GM23248 (cell line): ENCODE measurements around the gene AKAP9. TPM values are rescaled to one million over a fixed set of nuclear protein-coding genes. Genes with fewer than 3 reads are reported as not detected.

ENCODE experiments used
- DNase-seq: peaks from one replicate; pipeline ENCODE4 v3.0.0-alpha.2; 2015
- H2AFZ ChIP-seq: fragments of 200-600 bp; sonication (generic); 2 replicates; pipeline ENCODE4 v1.6.1; 2016; ENCODE audit warnings: antibody characterized with exemption
- H3F3A ChIP-seq: fragments of 200-600 bp; sonication (generic); 2 replicates; pipeline ENCODE4 v1.6.1; 2016; ENCODE audit warnings: mild to moderate bottlenecking, antibody characterized with exemption, mixed run types; ENCODE audit not compliant: insufficient read depth
- H3K27ac ChIP-seq: fragments of 200-600 bp; sonication (generic); 2 replicates; pipeline ENCODE4 v1.5.1; 2016; ENCODE audit warnings: mild to moderate bottlenecking
- H3K27me3 ChIP-seq: fragments of 200-600 bp; sonication (generic); replicated peaks from 2 replicates; pipeline ENCODE4 v1.6.1; 2016; ENCODE audit warnings: mild to moderate bottlenecking; ENCODE audit not compliant: insufficient read depth
- H3K36me3 ChIP-seq: fragments of 200-600 bp; sonication (generic); 2 replicates; pipeline ENCODE4 v1.6.1; 2016; ENCODE audit warnings: low read depth, mild to moderate bottlenecking
- H3K4me1 ChIP-seq: fragments of 200-600 bp; sonication (generic); 2 replicates; pipeline ENCODE4 v1.6.1; 2016; ENCODE audit warnings: mild to moderate bottlenecking; ENCODE audit not compliant: insufficient read depth
- H3K4me2 ChIP-seq: fragments of 200-600 bp; sonication (generic); one replicate; pipeline ENCODE4 v1.6.1; 2016; ENCODE audit warnings: mild to moderate bottlenecking; ENCODE audit not compliant: unreplicated experiment
- H3K4me3 ChIP-seq: fragments of 200-600 bp; sonication (generic); 2 replicates; pipeline ENCODE4 v1.5.1; 2016; ENCODE audit warnings: mild to moderate bottlenecking
- H3K79me2 ChIP-seq: fragments of 200-600 bp; sonication (generic); 2 replicates; pipeline ENCODE4 v1.6.1; 2016; ENCODE audit warnings: mild to moderate bottlenecking; ENCODE audit not compliant: insufficient read depth
- H3K9ac ChIP-seq: fragments of 200-600 bp; sonication (generic); 2 replicates; pipeline ENCODE4 v1.6.1; 2016; ENCODE audit warnings: mild to moderate bottlenecking
- H3K9me2 ChIP-seq: fragments of 200-600 bp; sonication (generic); 2 replicates; pipeline ENCODE4 v1.6.1; 2016; ENCODE audit warnings: mixed run types, mild to moderate bottlenecking, moderate library complexity; ENCODE audit not compliant: insufficient read depth
- H3K9me3 ChIP-seq: fragments of 200-600 bp; sonication (generic); one replicate; pipeline ENCODE4 v1.6.1; 2017; ENCODE audit warnings: low read depth
- H4K20me1 ChIP-seq: fragments of 200-600 bp; sonication (generic); 2 replicates; pipeline ENCODE4 v1.6.0; 2016; ENCODE audit not compliant: insufficient read depth
- EZH2 ChIP-seq: fragments of 200-600 bp; sonication (generic); IDR thresholded peaks from 2 replicates; pipeline ENCODE4 v1.6.1; 2018; ENCODE audit warnings: antibody characterized with exemption, mild to moderate bottlenecking; ENCODE audit not compliant: insufficient read depth, poor library complexity, severe bottlenecking
- EZH2phosphoT487 ChIP-seq: fragments of 200-600 bp; sonication (generic); IDR thresholded peaks from 2 replicates; pipeline ENCODE4 v1.6.1; 2018; ENCODE audit warnings: antibody characterized with exemption, moderate library complexity, mild to moderate bottlenecking, low read depth; ENCODE audit not compliant: insufficient read depth
- WGBS, 2 experiments: methylation state at CpG; one replicate each; pipeline ENCODE4 v1.1.6; 2015 to 2017; ENCODE audit warnings: low lambda C conversion rate in 2 of 2, low coverage in 1 of 2; ENCODE audit errors: missing lambda C conversion rate in 2 of 2; 5-methylcytosine and 5-hydroxymethylcytosine counted together
- in situ Hi-C: fragments of 300-500 bp; cut with MboI; formaldehyde crosslinking; loops from 2 replicates; pipeline ENCODE4 v1.15.0; 2020
- polyA plus RNA-seq: library from polyadenylated mRNA; unstranded; fragments of >200 nt; fragmentation: Nextera tagmentation; extraction: Ambion mirVana; gene quantifications from 2 replicates; pipeline ENCODE4 v1.2.1, GENCODE V29; 2016
- total RNA-seq: library from RNA; depleted of rRNA; stranded (reverse); fragments of >200 nt; shearing (Covaris generic); gene quantifications from 2 replicates; pipeline ENCODE4 v1.2.3, GENCODE V29; 2014

AKAP9 gene
- total and polyA plus RNA-seq, 2 experiments from 2014 or later: 24.1 to 38.8 TPM

DNA sequence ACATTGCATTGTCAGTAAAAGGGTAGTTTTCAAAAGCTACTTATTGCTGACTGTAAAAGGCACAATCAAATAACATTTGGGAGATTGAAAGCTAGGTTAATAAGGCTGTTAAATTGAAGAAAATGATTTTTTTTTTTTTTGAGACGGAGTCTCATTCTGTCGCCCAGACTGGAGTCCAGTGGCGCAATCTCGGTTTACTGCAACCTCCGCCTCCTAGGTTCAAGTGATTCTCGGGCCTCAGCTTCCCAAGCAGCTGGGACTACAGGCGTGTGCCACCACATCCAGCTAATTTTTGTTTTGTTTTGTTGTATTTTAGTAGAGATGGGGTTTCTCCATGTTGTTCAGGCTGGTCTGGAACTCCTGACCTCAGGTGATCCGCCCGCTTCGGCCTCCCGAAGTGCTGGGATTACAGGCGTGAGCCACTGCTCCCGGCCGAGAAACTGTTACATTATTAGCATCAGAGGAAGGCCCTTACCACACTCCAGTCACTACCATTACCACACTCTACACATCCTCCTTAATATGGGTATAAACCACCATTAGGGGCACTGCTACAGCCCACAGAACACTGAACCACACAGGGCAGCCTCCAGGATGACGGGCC is 192.6 kb downstream of the AKAP9 start:
- TF ChIP-seq EZH2 (no peak), EZH2phosphoT487 (no peak)
- DNase-seq: peak; percentile 58
- Histone ChIP-seq H3K4me3 (peak overlapping the region; percentile 90), H3K9me2 (no peaks in the 10 kb centered on the region), H2AFZ (peak overlapping the region; percentile 98), H4K20me1 (no peaks in the 10 kb centered on the region), H3K36me3 (peaks cover 15% of the 10 kb centered on the region; the same call in 1 of the 2 replicates), H3K4me1 (peaks cover 14% of the 10 kb centered on the region), H3K4me2 (peak overlapping the region; percentile 81), H3F3A (no peaks in the 10 kb centered on the region), H3K9ac (peak overlapping the region; percentile 91), H3K27me3 (no peaks in the 10 kb centered on the region), H3K27ac (peak overlapping the region; percentile 84), H3K79me2 (peaks cover 45% of the 10 kb centered on the region), H3K9me3 (no peaks in the 10 kb centered on the region)
- in situ Hi-C loops: no loop called here
- WGBS, 2 experiments: 18 to 23% methylated on average over 15 of the region's 15 CpGs

DNA sequence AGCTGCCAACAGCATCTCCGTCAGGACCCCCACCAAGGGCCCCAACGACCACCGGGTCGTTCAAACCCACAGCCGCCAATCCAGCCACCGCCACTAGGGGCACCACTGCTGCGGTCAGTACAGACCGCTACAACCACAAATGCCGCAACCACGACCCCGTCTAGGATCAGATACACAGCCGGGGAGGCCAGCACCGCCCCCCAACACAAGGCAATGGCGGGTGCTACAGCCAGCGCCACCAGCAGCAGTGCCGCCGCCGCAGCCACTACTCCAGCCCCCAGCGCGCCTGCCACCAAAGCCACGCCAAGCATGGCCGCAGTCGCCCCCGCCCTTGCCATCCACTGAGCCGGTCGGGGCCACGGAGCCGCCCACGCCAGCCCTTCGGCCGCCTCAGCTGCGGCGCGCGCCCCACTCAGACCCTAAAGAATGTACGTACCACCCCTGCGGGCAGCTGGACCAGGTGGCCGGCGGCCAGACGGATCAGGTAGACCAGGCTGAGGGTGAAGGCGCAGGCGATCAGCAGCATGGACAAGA is 193.1 kb downstream of the AKAP9 start:
- H2AFZ ChIP-seq: peak overlapping the region; percentile 98
- peaks cover 11% of the 10 kb centered on the region; the same call in 1 of the 2 replicates for H3K36me3 ChIP-seq
- H3K4me2 ChIP-seq: peak overlapping the region; percentile 81
- peaks cover 14% of the 10 kb centered on the region for H3K4me1 ChIP-seq
- no peaks in the 10 kb centered on the region for H3K9me3 ChIP-seq
- H3K79me2 ChIP-seq: peaks cover 45% of the 10 kb centered on the region
- 1% methylated on average over 38 to 40 of the region's 42 CpGs for WGBS, 2 experiments
- TF ChIP-seq EZH2phosphoT487 (no peak), EZH2 (no peak)
- peak overlapping the region; percentile 91 for H3K9ac ChIP-seq
- H3K27me3 ChIP-seq: no peaks in the 10 kb centered on the region
- no peaks in the 10 kb centered on the region for H4K20me1 ChIP-seq
- in situ Hi-C loops: no loop called here
- H3K4me3 ChIP-seq: peak overlapping the region; percentile 90
- H3F3A ChIP-seq: no peaks in the 10 kb centered on the region
- H3K27ac ChIP-seq: peak overlapping the region; percentile 84
- peak; percentile 86 for DNase-seq
- no peaks in the 10 kb centered on the region for H3K9me2 ChIP-seq

DNA sequence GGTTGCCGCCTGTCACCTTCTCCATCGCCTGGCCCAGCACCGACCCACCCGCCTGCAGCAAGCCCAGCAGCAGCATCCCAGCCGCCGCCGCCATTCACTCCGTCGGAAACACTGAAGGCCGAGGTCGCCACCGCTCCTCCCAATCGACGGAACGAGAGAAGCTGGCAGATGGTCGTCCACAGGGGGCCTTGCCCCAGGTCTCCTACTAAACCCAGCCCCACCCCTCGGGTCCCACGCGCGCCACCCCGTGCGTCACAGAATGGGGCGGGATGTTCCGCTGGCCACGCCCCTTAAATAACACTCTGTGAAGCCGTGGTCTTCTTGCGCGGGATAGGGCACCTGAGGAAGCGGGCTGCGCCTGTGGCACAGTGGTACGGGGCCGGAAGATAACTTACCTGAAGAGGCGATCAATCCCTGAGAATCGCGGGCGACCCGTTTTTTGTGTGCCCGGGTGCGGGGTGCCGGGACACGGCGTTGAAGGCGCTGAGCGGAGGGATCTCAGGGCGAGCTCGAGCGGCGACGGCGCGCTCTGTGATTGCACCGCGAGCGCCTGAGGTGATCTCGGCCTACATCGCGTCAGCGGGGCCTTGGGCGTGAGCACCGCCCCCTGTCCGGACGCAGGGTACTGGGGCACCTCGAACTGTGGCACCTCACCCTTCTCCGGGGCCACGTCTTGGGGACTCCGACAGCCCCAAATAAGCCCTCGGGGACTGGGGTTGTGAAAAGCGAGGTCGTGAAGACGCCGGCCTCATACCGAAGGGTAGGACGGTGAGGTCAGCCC is 193.8 kb downstream of the AKAP9 start, which contains the start of gene CYP51A1:
TSS of gene CYP51A1 (minus strand) at position 207 of the 781 bp plus-strand sequence. CDS start at position 94, 113 bp downstream.
- Histone ChIP-seq H4K20me1 (no peaks in the 10 kb centered on the region), H3K9me2 (no peaks in the 10 kb centered on the region), H2AFZ (peak within 1 kb of the TSS; percentile 98), H3F3A (no peaks in the 10 kb centered on the region), H3K36me3 (0 out of 2 replicates have a peak, but pooled peaks cover 11% of the 10 kb centered on the region), H3K4me1 (peaks cover 14% of the 10 kb centered on the region), H3K27ac (peak within 1 kb of the TSS; percentile 84), H3K4me3 (peak within 1 kb of the TSS; percentile 90), H3K9ac (peak within 1 kb of the TSS; percentile 91), H3K27me3 (no peaks in the 10 kb centered on the region), H3K79me2 (peaks cover 45% of the 10 kb centered on the region), H3K4me2 (peak within 1 kb of the TSS; percentile 81), H3K9me3 (no peaks in the 10 kb centered on the region)
- WGBS, 2 experiments: 1 to 3% methylated on average over 58 to 64 of the region's 73 CpGs
- in situ Hi-C loops: no loop called here
- no peak for TF ChIP-seq EZH2
- TF ChIP-seq EZH2phosphoT487: no peak
- DNase-seq: peak; percentile 96

DNA sequence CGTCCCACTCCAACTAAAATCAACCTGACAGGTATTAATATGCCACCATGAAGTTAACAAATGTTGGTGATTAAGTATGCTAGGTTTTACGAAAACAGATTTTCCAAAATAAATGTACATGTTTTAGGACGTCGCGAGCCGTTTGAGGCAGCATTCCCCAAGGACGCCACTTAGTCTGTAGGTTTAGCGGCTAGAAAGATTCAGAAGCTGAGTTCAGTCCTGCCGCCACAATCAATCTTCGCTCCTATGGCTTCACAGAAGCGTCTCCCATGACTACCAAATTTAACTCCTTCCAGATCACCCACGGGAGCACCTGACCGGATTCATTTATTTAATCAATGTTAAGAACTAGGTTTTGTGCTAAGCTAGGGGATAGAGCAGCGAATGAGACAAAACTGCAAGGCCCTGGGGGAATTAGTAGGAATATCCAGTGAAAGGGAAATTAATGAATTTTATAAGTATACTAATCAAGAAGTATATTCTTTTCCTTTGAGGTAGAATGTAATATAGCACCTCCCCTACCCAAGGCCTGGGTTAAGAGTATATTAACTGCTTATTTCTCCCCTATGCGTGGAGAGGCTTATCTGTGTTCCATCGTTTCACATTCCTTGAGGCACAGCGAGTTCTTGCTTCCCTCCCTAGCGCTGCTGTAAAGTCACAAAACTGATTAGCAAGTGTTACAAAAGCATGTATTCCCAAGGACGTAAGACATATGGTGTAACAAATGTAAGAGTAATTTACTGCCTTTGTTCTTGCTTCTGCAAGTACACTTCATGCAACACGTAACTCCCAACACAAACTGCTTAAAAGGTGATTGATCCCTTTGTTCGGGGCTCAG is 194.6 kb downstream of the AKAP9 start:
- Histone ChIP-seq H3K79me2 (peaks cover 37% of the 10 kb centered on the region), H3K9me3 (no peaks in the 10 kb centered on the region), H3K27me3 (no peaks in the 10 kb centered on the region), H3F3A (no peaks in the 10 kb centered on the region), H3K9ac (peak overlapping the region; percentile 91), H3K9me2 (no peaks in the 10 kb centered on the region), H2AFZ (peak overlapping the region; percentile 98), H4K20me1 (no peaks in the 10 kb centered on the region), H3K4me2 (peak overlapping the region; percentile 81), H3K4me1 (peaks cover 14% of the 10 kb centered on the region), H3K4me3 (peak overlapping the region; percentile 90), H3K36me3 (0 out of 2 replicates have a peak, but pooled peaks cover 8% of the 10 kb centered on the region), H3K27ac (peak overlapping the region; percentile 84)
- TF ChIP-seq EZH2phosphoT487: no peak
- no peak for TF ChIP-seq EZH2
- DNase-seq: peak; percentile 55
- in situ Hi-C loops: no loop called here
- WGBS, 2 experiments: 32 to 34% methylated on average over 21 of the region's 21 CpGs
